WTC11 (cell line): Measurements from ENCODE around the gene SMG7.

Experiments used
- ETV6 ChIP-seq: sonication (generic); formaldehyde crosslinking; IDR thresholded peaks from 2 replicates; pipeline ENCODE4 v1.8.1; 2022; ENCODE audit warnings: mild to moderate bottlenecking, missing genetic modification reagents
- FOXP1 ChIP-seq: sonication (generic); formaldehyde crosslinking; IDR thresholded peaks from 2 replicates; pipeline ENCODE4 v1.8.0; 2022; ENCODE audit warnings: missing genetic modification reagents, mild to moderate bottlenecking, moderate library complexity, borderline replicate concordance
- JUN ChIP-seq: sonication (generic); formaldehyde crosslinking; IDR thresholded peaks from 2 replicates; pipeline ENCODE4 v1.8.0; 2023; ENCODE audit warnings: mild to moderate bottlenecking, missing genetic modification reagents
- MAX ChIP-seq: sonication (generic); formaldehyde crosslinking; IDR thresholded peaks from 2 replicates; pipeline ENCODE4 v1.8.0; 2022; ENCODE audit warnings: mild to moderate bottlenecking, missing genetic modification reagents
- NR3C1 ChIP-seq: sonication (generic); formaldehyde crosslinking; conservative IDR thresholded peaks from 2 replicates; pipeline ENCODE4 v1.8.1; 2023; ENCODE audit warnings: low read depth, mild to moderate bottlenecking, missing genetic modification reagents
- OVOL2 ChIP-seq: fragments of 250-450 bp; sonication (Bioruptor Pico); IDR thresholded peaks from 2 replicates; pipeline ENCODE4 v1.9.0; 2021; ENCODE audit warnings: mild to moderate bottlenecking, borderline replicate concordance
- TCF7 ChIP-seq: sonication (generic); formaldehyde crosslinking; IDR thresholded peaks from 2 replicates; pipeline ENCODE4 v1.8.0; 2022; ENCODE audit warnings: mild to moderate bottlenecking, low read depth, missing genetic modification reagents, moderate library complexity
- TP53 ChIP-seq: sonication (generic); formaldehyde crosslinking; IDR thresholded peaks from 2 replicates; pipeline ENCODE4 v1.8.1; 2023; ENCODE audit warnings: mild to moderate bottlenecking, missing genetic modification reagents
- ZNF138 ChIP-seq: sonication (generic); formaldehyde crosslinking; conservative IDR thresholded peaks from 2 replicates; pipeline ENCODE4 v1.8.1; 2022; ENCODE audit warnings: mild to moderate bottlenecking, moderate library complexity, missing genetic modification reagents
- TF ChIP-seq, protein P1 (sequence below): sonication (generic); formaldehyde crosslinking; IDR thresholded peaks from 2 replicates; pipeline ENCODE4 v1.8.0; 2022; ENCODE audit warnings: missing genetic modification reagents
- TF ChIP-seq, protein P2 (sequence below): fragments of 200-600 bp; IDR thresholded peaks from 2 replicates; pipeline ENCODE4 v1.8.0; 2022; ENCODE audit warnings: antibody characterized with exemption
- TF ChIP-seq, protein P3 (sequence below): sonication (generic); formaldehyde crosslinking; IDR thresholded peaks from 2 replicates; pipeline ENCODE4 v1.8.1; 2022; ENCODE audit warnings: low read depth, missing genetic modification reagents, borderline replicate concordance

DNA sequence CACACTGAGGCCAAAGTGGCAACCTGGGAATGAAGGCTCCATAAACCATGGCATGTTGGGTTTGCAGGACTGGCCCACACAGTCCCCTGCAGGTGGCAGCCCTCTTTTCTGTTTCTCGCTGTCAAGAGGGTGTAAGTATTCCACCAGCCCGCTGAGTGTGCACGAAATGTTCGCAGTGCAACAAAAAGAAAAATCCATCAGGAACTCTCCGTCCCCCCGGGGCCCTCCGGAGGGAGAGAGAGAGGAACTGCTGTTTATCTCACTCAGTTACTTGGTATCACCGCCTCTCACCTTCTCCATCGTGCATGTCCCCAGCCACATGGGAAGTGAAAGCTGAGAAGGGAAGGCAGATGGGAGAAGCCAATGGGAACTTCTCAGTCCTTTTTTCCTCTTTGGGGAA, 79.6 kb downstream of the SMG7 start:
- no peak for TF ChIP-seq TP53
- TF ChIP-seq FOXP1 (CRISPR knock-in tag) = no peak
- TF ChIP-seq MAX (CRISPR knock-in tag) = no peak
- TF ChIP-seq, protein P1, sequence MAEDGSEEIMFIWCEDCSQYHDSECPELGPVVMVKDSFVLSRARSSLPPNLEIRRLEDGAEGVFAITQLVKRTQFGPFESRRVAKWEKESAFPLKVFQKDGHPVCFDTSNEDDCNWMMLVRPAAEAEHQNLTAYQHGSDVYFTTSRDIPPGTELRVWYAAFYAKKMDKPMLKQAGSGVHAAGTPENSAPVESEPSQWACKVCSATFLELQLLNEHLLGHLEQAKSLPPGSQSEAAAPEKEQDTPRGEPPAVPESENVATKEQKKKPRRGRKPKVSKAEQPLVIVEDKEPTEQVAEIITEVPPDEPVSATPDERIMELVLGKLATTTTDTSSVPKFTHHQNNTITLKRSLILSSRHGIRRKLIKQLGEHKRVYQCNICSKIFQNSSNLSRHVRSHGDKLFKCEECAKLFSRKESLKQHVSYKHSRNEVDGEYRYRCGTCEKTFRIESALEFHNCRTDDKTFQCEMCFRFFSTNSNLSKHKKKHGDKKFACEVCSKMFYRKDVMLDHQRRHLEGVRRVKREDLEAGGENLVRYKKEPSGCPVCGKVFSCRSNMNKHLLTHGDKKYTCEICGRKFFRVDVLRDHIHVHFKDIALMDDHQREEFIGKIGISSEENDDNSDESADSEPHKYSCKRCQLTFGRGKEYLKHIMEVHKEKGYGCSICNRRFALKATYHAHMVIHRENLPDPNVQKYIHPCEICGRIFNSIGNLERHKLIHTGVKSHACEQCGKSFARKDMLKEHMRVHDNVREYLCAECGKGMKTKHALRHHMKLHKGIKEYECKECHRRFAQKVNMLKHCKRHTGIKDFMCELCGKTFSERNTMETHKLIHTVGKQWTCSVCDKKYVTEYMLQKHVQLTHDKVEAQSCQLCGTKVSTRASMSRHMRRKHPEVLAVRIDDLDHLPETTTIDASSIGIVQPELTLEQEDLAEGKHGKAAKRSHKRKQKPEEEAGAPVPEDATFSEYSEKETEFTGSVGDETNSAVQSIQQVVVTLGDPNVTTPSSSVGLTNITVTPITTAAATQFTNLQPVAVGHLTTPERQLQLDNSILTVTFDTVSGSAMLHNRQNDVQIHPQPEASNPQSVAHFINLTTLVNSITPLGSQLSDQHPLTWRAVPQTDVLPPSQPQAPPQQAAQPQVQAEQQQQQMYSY = no peak
- TF ChIP-seq OVOL2 (CRISPR knock-in tag) = no peak
- TF ChIP-seq ZNF138 (CRISPR knock-in tag) = no peak
- TF ChIP-seq, protein P2, sequence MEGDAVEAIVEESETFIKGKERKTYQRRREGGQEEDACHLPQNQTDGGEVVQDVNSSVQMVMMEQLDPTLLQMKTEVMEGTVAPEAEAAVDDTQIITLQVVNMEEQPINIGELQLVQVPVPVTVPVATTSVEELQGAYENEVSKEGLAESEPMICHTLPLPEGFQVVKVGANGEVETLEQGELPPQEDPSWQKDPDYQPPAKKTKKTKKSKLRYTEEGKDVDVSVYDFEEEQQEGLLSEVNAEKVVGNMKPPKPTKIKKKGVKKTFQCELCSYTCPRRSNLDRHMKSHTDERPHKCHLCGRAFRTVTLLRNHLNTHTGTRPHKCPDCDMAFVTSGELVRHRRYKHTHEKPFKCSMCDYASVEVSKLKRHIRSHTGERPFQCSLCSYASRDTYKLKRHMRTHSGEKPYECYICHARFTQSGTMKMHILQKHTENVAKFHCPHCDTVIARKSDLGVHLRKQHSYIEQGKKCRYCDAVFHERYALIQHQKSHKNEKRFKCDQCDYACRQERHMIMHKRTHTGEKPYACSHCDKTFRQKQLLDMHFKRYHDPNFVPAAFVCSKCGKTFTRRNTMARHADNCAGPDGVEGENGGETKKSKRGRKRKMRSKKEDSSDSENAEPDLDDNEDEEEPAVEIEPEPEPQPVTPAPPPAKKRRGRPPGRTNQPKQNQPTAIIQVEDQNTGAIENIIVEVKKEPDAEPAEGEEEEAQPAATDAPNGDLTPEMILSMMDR = no peak
- TF ChIP-seq ETV6 (CRISPR knock-in tag) = no peak
- TF ChIP-seq TCF7 (CRISPR knock-in tag) = no peak
- TF ChIP-seq, protein P3, sequence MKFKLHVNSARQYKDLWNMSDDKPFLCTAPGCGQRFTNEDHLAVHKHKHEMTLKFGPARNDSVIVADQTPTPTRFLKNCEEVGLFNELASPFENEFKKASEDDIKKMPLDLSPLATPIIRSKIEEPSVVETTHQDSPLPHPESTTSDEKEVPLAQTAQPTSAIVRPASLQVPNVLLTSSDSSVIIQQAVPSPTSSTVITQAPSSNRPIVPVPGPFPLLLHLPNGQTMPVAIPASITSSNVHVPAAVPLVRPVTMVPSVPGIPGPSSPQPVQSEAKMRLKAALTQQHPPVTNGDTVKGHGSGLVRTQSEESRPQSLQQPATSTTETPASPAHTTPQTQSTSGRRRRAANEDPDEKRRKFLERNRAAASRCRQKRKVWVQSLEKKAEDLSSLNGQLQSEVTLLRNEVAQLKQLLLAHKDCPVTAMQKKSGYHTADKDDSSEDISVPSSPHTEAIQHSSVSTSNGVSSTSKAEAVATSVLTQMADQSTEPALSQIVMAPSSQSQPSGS (CRISPR knock-in tag) = no peak
- TF ChIP-seq JUN (CRISPR knock-in tag) = no peak
- no peak for TF ChIP-seq NR3C1 (CRISPR knock-in tag)
